Activated CD4-positive, alpha-beta T cell treated with anti-CD3 and anti-CD28 coated beads, Interleukin-2, amount 50 U/mL, for 48 hours (primary cell): ENCODE measurements around the gene PADI4.
A peak's percentile ranks its signal among the peaks of the same experiment; 100 is the strongest.

Source experiments
- DNase-seq, 2 experiments: peaks; one replicate each; pipeline ENCODE4 v3.0.0-alpha.2; 2020

PADI4 gene

DNA sequence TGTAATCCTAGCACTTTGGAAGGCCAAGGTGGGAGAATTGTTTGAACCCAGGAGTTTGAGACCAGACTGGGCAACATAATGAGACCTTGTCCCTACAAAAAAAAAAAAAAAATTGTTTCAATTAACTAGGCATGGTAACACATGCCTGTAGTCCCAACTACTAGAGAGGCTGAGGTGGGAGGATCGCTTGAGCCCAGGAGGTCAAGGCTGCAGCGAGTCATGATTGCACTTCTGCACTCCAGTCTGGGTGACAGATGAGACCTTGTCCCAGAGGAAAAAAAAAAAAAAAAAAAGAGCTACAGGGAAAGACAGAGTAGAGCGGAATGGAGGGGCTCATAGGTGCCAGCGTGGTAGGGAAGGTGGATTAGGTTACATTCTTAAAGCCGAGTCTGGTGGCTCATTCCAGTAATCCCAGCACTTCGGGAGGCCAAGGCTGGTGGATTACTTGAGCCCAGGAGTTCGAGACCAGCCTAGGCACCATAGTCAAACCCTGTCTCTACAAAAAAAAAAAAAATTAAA is 43.0 kb downstream of the PADI4 start:
- no peak for DNase-seq

DNA sequence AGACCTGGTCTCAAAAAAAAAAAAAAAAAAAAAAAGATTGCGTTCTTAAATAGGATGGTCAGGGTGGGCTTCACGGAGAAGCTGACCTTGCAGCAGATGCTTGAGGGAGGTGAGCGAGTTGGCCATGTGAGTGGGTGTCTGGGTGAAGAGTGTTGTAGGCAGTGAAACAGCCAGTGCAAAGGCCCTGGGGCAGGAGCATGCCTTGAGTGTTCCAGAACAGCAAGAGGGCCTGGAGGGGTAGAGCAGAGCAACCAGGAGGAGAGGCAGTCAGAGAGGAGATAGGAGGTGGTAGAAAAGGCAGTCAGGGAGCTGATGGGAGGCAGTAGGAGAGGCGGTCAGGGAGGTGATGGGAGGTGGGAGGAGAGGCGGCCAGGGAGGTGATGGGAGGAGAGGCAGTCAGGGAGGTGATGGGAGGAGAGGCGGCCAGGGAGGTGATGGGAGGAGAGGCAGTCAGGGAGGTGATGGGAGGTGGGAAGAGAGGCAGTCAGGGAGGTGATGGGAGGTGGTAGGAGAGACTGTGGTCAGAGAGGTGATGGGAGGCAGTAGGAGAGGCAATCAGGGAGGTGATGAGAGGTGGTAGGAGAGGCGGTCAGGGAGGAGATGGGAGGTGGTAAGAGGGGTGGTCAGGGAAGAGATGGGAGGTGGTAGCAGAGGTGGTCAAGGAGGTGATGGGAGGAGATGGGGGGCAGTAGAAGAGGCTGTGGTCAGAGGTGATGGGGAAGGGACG is 43.8 kb downstream of the PADI4 start:
- DNase-seq: no peak

DNA sequence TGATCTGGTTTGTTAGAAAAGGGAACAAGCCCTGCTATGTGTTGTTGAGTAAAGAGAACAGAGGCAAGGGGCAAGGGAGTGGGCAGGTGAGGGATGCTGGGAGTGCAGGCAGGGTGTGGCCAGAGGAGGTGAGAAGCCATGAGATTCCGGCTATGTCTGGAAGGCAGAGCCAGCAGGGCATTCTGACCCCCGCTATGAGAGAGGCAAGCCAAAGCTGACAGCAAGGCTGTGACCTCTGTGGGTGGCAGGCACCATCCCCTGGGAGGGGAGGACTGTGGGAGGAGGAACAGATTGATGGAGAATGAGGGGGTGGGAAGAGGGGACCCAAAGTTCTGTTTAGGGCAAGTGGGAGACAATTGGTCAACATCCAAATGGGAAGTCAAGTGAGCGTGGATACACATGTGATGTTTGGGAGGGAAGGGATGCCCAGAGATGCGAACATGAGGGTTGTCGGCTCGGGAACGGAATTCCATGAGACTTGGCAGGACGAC is 44.5 kb downstream of the PADI4 start:
- DNase-seq: no peak

DNA sequence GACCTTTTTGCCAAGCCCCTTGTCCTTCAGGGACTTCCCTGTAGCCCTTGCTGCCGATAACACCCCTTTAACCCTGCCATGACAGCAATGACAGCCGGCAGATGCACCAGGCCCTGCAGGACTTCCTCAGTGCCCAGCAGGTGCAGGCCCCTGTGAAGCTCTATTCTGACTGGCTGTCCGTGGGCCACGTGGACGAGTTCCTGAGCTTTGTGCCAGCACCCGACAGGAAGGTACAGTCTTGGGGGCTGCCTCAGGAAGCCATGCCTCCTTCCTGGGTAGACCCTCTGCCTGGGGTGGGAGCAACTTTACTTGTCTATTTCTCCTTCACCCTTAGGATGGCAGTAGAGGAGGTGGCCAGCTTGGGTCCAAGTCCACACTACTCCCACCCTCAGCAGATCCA is 47.9 kb downstream of the PADI4 start:
- peak in 1 of 2 experiments; percentile 7 for DNase-seq

DNA sequence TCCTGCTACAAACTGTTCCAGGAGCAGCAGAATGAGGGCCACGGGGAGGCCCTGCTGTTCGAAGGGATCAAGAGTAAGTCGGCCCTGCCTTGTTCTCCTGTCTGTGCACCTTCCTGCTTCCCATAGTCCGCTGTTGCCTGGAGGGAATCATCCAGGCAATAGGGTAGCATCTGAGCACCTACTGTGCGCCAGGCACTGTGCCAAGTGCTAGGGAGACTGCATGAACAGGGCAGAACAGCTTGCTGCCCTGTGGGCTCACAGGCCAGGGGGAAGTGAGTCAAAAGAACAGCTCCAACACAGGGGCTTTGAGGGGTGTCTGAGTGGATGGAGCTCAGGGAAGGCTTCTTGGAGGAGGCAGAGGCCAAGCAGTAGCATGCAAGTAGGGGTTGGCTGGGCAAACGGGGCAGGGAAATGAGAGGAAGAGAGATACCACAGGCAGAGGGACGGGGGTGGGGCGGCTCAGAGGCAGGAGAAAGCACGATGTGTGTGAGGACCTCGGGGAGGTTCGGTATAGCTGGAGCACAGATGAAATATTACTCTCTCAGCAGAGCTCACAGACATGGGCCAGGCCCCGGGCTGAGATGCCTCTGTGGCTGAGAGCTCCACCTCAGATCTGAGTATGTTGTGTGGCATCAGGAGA is 48.5 kb downstream of the PADI4 start:
- DNase-seq: peak in 1 of 2 experiments; percentile 9

DNA sequence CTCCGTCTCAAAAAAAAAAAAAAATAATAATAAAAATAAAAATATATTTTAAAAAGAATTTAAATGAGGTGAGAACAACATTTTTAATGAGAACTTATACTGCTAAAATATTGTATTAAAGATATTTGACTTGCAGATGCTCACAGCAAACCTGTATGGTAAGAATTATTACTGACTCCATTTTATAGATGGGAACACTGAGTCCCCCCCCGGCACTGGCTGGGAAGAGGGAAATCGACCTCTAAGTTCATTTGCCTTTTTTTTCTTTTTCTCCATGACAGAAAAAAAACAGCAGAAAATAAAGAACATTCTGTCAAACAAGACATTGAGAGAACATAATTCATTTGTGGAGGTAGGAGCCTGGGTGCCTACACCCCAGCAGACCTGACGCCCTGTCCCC is 50.6 kb downstream of the PADI4 start:
- DNase-seq: no peak

DNA sequence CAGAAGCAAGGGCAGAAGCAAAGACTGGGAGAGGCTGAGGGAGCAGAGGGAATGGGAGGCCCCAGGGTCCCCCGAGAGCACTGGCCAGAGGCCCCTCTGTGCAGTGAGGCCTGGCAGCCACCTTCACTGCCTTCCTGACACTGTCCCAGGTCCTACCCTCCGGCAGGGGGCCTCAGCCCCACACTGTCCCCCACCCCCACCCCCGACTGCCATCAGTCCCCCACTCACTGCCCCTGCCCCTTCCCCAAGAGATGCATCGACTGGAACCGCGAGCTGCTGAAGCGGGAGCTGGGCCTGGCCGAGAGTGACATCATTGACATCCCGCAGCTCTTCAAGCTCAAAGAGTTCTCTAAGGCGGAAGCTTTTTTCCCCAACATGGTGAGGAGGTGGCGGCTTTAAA is 51.0 kb downstream of the PADI4 start:
- no peak for DNase-seq

DNA sequence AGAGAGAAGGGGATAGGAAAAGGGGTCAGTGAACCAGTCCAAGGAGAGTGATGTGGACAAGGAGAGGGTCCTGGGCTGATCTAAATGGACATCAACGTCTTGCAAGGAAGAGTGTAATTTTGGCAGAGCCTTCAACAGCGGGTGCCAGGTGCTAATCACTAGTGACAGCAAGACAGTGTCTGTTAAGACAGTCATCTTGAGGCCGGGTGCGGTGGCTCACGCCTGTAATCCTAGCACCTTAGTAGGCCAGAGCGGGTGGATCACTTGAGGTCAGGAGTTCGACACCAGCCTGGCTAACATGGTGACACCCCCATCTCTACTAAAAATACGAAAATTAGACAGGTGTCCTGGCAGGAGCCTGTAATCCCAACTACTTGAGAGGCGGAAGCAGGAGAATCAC is 51.8 kb downstream of the PADI4 start:
- DNase-seq: no peak

DNA sequence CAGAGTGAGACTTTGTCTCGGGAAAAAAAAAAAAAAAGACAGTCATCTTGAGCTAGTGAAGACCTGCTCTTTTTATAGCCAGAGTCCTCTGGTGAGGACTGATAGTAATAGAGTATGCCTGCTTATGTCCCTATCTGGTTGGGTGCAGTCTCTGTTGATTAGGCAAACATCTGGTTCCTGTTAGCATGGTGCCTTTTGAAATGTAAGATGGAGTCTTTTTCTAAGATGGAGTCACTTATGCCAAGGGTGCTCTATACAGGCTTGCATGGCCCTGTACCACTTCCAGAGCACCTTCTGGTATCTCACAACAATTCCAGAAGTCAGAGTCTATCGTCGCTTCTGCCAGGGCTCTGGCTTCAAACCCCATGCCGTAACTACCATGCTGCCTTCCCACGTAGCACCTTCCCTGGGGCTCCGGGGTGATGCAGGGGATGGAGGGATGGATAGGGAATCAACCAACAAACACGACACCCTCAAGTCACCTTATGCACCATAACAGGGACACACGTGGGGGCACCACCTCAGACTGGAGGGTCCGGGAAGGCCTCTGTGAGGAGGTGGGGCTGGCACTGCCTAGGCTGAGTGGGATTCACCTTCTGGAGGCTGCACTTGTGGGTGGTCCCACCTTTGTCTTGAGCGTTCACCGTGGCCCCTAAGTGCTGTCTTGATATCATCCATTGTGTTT is 52.4 kb downstream of the PADI4 start:
- no peak for DNase-seq

DNA sequence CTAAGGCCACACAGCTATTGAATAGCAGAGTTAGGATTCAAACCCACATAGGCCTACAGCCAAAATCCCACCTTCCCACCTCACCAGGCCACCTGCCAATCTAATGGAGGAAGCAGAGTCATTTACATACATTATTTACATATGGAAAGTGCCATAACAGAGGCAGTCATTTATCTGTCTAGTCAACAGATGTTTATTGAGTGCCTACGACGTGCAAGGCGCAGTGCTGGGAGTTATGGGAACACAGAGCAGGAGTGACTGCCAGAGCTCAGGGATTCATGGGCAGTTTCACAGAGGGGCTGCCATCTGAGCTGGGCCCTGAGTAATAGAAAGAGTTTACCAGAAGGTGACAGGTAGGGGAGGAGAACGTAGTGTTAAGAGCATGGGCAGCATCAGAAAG is 53.7 kb downstream of the PADI4 start:
- no peak for DNase-seq

DNA sequence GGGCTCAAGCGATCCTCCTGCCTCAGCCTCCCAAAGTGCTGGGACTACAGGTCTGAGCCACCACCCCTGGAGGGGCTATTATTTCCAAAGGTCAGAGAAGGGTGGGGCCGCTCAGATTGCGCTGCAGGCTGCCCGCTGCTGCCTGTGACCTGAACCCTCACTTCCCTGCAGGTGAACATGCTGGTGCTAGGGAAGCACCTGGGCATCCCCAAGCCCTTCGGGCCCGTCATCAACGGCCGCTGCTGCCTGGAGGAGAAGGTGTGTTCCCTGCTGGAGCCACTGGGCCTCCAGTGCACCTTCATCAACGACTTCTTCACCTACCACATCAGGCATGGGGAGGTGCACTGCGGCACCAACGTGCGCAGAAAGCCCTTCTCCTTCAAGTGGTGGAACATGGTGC is 55.4 kb downstream of the PADI4 start:
- no peak for DNase-seq

DNA sequence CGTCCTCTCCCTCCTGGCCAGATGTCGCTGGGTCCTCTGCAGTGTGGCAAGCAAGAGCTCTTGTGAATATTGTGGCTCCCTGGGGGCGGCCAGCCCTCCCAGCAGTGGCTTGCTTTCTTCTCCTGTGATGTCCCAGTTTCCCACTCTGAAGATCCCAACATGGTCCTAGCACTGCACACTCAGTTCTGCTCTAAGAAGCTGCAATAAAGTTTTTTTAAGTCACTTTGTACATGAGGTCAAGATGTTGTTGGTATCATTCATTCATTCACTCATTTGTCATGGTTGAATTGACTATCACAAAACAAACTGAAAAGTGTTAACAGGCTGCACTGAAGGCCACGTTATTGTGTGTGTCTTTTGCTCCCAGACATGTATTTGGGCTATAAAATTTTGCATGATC is 55.8 kb downstream of the PADI4 start:
- no peak for DNase-seq

DNA sequence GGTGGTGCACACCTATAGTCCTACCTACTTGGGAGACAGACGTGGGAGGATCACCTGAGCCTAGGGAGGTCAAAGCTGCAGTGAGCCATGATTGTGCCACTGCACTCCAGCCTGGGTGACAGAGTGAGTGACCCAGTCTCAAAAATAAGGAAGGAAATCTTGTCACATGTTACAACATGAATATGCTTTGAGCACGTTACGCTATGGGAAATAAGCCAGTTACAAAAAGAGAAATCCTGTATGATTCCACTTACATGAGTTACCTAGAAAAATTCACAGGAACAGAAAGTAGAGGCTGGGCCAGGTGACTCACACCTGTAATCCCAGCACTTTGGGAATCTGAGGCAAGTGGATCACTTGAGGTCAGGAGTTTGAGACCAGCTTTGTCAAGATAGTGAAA is 57.3 kb downstream of the PADI4 start:
- DNase-seq: no peak

DNA sequence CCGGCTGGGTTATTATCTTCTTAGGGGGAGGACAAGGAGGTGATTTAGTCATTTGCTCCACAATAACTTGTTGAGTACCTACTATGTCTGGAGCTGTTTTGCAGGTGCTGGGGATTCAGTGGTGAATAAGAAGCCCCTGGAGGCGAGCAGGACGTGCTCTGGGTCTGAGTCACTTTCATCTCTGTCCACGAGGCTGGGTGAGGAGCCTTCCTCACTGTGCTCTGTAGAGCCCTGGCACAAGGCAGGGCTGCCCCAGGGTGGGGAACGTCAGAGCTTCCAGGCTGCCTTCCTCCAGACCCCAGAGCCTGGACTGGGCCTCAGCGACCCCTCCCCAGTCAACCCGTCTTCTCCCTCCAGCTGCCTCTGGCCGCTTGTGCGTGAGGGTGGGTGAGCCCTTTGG is 61.5 kb downstream of the PADI4 start:
- no peak for DNase-seq

DNA sequence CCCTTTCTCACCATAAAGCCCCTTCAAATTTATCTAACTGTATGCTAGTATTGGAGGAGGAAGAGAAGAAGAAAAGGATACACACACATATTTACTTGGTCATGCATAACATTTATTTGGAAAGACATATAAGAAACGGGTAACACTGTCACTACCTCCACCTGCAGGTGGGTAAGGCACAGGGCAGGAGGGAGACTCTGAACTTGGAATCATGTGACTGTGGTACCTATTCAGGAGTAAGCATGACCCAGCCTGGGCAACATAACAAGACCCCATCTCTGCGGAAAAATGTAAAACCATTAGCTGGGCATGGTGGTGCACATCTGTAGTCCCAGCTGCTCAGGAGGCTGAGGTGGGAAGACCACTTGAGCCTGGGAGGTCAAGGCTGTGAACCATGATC is 62.6 kb downstream of the PADI4 start:
- DNase-seq: no peak

DNA sequence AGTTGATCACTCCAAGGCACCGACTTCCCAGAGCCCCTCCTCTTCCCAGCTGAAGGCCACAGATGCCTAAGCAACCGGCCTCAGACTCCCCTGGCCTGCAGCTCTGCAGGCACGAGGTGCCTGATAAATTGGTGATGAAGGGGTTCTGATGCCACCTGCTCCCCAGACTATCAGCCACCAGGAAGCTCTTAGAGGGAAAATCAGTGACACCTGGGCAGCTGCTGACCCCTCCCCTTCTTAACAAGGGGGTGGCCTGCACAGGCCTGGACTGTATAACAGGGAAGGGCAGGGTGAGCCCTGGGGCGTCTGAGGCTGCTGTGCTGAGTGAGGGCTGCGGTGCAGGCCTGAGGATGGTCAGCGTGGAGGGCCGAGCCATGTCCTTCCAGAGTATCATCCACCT is 63.9 kb downstream of the PADI4 start, which contains the start of gene PADI6:
Gene PADI6 (plus strand): TSS at position 301 of the 400 bp plus-strand sequence. CDS start 50 bp downstream, at position 351.
- DNase-seq: no peak

DNA sequence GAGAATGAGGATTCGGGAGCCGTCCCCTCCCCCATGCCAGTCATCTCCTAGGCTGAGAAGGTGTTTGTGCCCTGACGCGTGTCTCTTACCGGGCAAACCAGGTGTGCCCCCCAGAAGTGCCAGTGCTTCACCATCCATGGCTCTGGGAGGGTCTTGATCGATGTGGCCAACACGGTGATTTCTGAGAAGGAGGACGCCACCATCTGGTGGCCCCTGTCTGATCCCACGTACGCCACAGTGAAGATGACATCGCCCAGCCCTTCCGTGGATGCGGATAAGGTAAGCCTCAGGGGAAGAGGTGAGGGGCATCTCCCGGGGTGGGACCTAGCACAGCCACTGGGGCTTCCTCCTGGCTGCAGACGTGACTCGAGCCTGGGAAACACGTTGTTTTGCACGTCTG is 65.0 kb downstream of the PADI4 start:
- no peak for DNase-seq

DNA sequence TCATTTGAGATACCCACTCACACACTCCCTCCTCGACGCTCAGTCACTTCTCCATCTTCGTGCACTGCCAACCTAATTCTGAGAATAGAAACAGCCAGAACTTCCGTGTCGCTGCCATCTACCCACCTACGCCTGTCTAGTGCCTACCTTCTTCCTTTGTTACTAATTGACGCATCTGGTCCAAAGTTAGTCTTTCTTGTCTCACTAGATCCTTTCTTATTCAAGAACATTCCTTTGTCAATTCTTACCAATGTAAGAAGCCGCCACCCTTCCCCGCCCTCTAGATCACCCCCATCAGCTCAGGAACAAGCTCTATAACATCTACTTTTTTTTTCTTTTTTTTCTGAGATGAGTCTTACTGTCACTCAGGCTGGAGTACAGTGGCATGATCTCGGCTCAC is 67.7 kb downstream of the PADI4 start:
- DNase-seq: no peak

DNA sequence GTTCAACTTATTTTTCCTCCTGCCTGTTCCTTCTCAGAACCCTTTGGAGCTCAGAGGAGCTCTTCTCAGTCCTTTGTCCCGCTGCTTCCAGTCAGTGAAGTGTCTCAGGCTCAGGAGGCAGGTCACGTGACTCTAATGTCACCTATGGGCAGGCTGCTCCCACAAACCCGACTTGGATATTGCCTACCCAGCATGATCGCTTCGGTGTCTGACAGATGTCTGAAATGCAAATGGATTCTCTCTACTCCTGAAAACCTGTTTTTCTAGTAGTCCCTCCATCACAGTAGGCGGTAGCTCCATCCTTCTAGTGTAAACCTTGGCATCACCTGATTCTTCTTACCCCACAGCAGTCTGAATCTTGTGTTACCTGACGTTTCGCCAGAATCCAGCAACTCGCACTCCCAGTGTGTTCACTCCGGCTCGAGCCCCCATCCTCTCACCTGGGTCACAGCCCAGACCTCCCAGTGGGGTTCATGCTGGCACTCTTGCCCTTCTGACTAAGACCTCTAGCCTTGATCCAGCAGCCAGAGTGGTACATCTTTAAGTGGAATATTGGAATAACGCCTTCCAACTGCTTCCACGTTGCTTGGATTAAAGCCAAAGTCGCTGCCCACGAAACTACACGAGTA is 69.4 kb downstream of the PADI4 start:
- DNase-seq: no peak

DNA sequence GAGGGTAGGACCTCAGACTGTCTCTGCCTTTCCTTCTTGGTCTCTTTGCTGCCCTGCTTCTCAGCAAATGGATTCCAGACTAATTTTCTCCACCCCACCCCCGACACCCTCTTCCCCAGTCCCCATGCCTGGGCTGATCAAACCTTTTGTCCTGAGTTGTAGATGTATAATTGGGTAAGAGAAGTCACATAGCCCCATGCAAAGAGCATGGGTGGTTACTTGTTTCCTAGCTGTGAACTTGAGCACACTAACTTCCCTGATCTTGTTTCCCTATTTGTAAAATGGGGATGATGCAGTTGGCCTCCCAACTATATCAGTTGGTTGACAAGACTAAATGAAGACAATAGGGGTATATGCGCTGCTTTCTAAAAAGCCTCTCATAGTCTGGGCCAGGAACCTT is 73.2 kb downstream of the PADI4 start:
- DNase-seq: no peak

DNA sequence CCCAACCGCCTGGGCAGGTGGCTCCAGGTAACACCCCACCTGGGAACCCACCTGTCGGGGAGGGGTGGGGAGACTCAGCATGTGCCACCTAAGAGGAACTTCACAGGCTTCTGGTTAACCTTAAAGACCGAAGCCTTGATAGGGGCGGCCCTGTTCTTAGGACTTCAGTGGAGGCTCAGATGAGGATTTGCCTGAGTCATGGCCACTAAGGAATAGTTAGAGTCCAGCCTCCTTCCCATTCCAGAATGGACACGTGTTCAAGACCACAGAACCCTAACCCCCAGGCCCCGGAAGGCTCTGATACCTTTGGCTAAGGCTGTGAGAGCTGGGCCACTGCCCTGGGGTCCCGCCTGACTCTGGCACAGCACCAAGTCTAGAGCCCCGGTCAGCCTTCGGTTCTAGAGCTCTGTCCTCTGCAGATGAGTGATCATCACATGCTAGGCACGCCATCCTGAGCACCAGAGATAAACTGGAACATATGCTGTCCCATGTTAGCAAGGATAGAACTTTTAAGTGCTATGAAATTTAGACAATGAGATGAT is 84.3 kb downstream of the PADI4 start:
- DNase-seq: no peak

DNA sequence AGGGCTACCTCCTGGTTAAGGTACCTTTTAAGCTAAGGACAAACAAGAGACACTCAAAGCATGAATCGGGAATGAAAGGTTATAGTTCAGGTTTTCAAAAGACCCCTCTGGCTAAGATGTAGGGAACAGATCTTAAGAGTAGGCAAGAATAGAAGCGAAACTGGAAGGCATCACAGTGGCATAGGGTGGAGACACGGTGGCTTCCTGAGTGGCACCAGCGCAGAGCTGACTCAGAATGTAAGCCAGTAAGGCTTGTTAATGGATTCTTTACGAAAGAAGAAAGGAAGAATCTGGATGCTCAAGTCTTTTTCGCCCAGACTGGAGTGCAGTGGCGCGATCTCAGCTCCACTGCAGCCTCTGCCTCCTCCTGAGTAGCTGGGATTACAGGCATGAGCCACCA is 85.2 kb downstream of the PADI4 start:
- no peak for DNase-seq
